ENCODE data around the gene RALGAPB. TPM values are rescaled to one million over a fixed set of nuclear protein-coding genes. Genes with fewer than 3 reads are reported as not detected.

RALGAPB gene
- total and polyA plus RNA-seq, 2 of the 13 experiments (the other 11 are each of a cell fraction or from before 2014, with no cell fraction given): 17.6 to 30.6 TPM

GRCh38 chr20:38477747-38478146 is 5.1 kb downstream of the RALGAPB start:
- no peak for DNase-seq (ENCODE audit: low spot score)
- in situ Hi-C loops (cut with HindIII; ENCODE audit: extremely low pct_ligation_motif_present, low pct_unique_long_range_greater_than_20kb) (no loop called here), intact Hi-C loops (cut with micrococcal nuclease; ENCODE audit: unreplicated experiment) (no loop called here)
- peaks cover 71% of the 10 kb centered on the region for H3K79me2 ChIP-seq (ENCODE audit: insufficient read depth, low read length)
- no peak overlapping the region for H3K4me2 ChIP-seq (ENCODE audit: low read depth, low read length)
- POLR2A ChIA-PET: no interaction called here
- CTCF ChIA-PET (ENCODE audit: low intra/inter-chr PET ratio, low total read pairs): no interaction called here
- no peak overlapping the region for H3K9ac ChIP-seq (ENCODE audit: insufficient read depth, low read depth, low read length)
- no peak for ATAC-seq
- H2AFZ ChIP-seq (ENCODE audit: low read length): no peak overlapping the region
- H3K27ac ChIP-seq (ENCODE audit: extremely low read length, insufficient read depth, low read length): no peak overlapping the region
- H3K4me1 ChIP-seq (ENCODE audit: insufficient read depth, low read length): peaks cover 31% of the 10 kb centered on the region
- H4K20me1 ChIP-seq (ENCODE audit: insufficient read depth, low read length): peaks cover 19% of the 10 kb centered on the region
- peaks cover 1 to 8% of the 10 kb centered on the region in 2 experiments; a peak in 3 of 5 replicates for H3K36me3 ChIP-seq (replicated peaks in 1 of 2; ENCODE audit: control insufficient read depth in 1 of 2, insufficient read depth in 2 of 2, low read length in 2 of 2)
- WGBS (ENCODE audit: low lambda C conversion rate): 97% methylated on average over 8 of the region's 8 CpGs
- H3K27me3 ChIP-seq (ENCODE audit: control insufficient read depth in 1 of 2, insufficient read depth in 2 of 2, low read length in 2 of 2): no peaks in the 10 kb centered on the region; a peak in 1 of 5 replicates
- H3K9me3 ChIP-seq (ENCODE audit: low read length): no peaks in the 10 kb centered on the region
- TF ChIP-seq HNRNPH1 (optimal IDR thresholded peaks at IDR 0.05; ENCODE audit: low read depth, low read length): no peak
- no peak for TF ChIP-seq KAT2B (IDR thresholded peaks at IDR 0.05; ENCODE audit: borderline replicate concordance, low read depth, low read length)
- 0 out of 2 replicates have a peak, but pooled peaks have one; percentile 18 for TF ChIP-seq RBFOX2 (IDR thresholded peaks at IDR 0.05; ENCODE audit: low read depth, low read length)
- TF ChIP-seq ZNF264 (CRISPR knock-in tag; IDR thresholded peaks at IDR 0.05): no peak
- peak; percentile 50; the same call in 1 of the 2 replicates for TF ChIP-seq ZNF770 (CRISPR knock-in tag; IDR thresholded peaks at IDR 0.05)
- no peak for FAIRE-seq
- H3K4me3 ChIP-seq (replicated peaks in 1 of 3; ENCODE audit: insufficient read depth in 1 of 3, low read depth in 2 of 3, low read length in 3 of 3): no peak overlapping the region
- BruUV-seq (replicated peaks): no TSS peak

- Histone ChIP-seq H3K27ac (ENCODE audit: extremely low read length, insufficient read depth, low read length) (no peak overlapping the region), H4K20me1 (ENCODE audit: insufficient read depth, low read length) (peaks cover 12% of the 10 kb centered on the region; the same call in 1 of the 2 replicates), H3K4me2 (ENCODE audit: low read depth, low read length) (no peak overlapping the region), H3K9me3 (ENCODE audit: low read length) (no peaks in the 10 kb centered on the region), H3K36me3 (replicated peaks in 1 of 2; ENCODE audit: control insufficient read depth in 1 of 2, insufficient read depth in 2 of 2, low read length in 2 of 2) (peaks cover 1 to 12% of the 10 kb centered on the region in 2 experiments; a peak in 3 of 5 replicates), H2AFZ (ENCODE audit: low read length) (no peak overlapping the region), H3K9ac (ENCODE audit: insufficient read depth, low read depth, low read length) (no peak overlapping the region), H3K79me2 (ENCODE audit: insufficient read depth, low read length) (peaks cover 64% of the 10 kb centered on the region), H3K4me1 (ENCODE audit: insufficient read depth, low read length) (peaks cover 18% of the 10 kb centered on the region), H3K4me3 (replicated peaks in 1 of 3; ENCODE audit: insufficient read depth in 1 of 3, low read depth in 2 of 3, low read length in 3 of 3) (no peak overlapping the region), H3K27me3 (ENCODE audit: control insufficient read depth in 1 of 2, insufficient read depth in 2 of 2, low read length in 2 of 2) (no peaks in the 10 kb centered on the region)
- WGBS (ENCODE audit: low lambda C conversion rate): over 99% methylated on average over 2 of the region's 2 CpGs
- no TSS peak for BruUV-seq (replicated peaks)
- FAIRE-seq (no peak), DNase-seq (ENCODE audit: low spot score) (no peak), ATAC-seq (no peak)
- in situ Hi-C loops (cut with HindIII; ENCODE audit: extremely low pct_ligation_motif_present, low pct_unique_long_range_greater_than_20kb) (no loop called here), intact Hi-C loops (cut with micrococcal nuclease; ENCODE audit: unreplicated experiment) (no loop called here)
- ChIA-PET CTCF (ENCODE audit: low intra/inter-chr PET ratio, low total read pairs) (no interaction called here), POLR2A (no interaction called here)
- TF ChIP-seq MYC (CRISPR knock-in tag; IDR thresholded peaks at IDR 0.05; ENCODE audit: borderline replicate concordance): no peak
- TF ChIP-seq CEBPG (CRISPR knock-in tag; IDR thresholded peaks at IDR 0.05): no peak
- TF ChIP-seq NFIC (IDR thresholded peaks at IDR 0.05; ENCODE audit: low read length): no peak
- TF ChIP-seq DDIT3 (CRISPR knock-in tag; IDR thresholded peaks at IDR 0.05): no peak
- no peak for TF ChIP-seq MEF2D (CRISPR knock-in tag; IDR thresholded peaks at IDR 0.05)
- TF ChIP-seq BORCS8-MEF2B (CRISPR knock-in tag; IDR thresholded peaks at IDR 0.05): no peak
- TF ChIP-seq HOXA9 (CRISPR knock-in tag; IDR thresholded peaks at IDR 0.05; ENCODE audit: borderline replicate concordance): no peak
- TF ChIP-seq ZNF235 (CRISPR knock-in tag; IDR thresholded peaks at IDR 0.05; ENCODE audit: borderline replicate concordance): no peak
- TF ChIP-seq ZFP91 (CRISPR knock-in tag; IDR thresholded peaks at IDR 0.05; ENCODE audit: borderline replicate concordance): no peak
- no peak for TF ChIP-seq RORA (CRISPR knock-in tag; IDR thresholded peaks at IDR 0.05)
- no peak for TF ChIP-seq ZNF7 (CRISPR knock-in tag; IDR thresholded peaks at IDR 0.05)
- TF ChIP-seq MAF1 (CRISPR knock-in tag; IDR thresholded peaks at IDR 0.05; ENCODE audit: borderline replicate concordance): no peak
Measured at GRCh38 chr20:38479596-38479995, 7.0 kb downstream of the RALGAPB start.
